Ascending aorta (tissue), 2 donors: ENCODE measurements around the gene SYPL1. TPM values are rescaled to one million over a fixed set of nuclear protein-coding genes. Genes with fewer than 3 reads are reported as not detected.
A peak's percentile ranks its signal among the peaks of the same experiment; 100 is the strongest.

Source experiments
- DNase-seq, 2 donors: peaks; one replicate each; pipeline ENCODE4 v3.0.0-alpha.2; 2019; ENCODE audit warnings: low spot score in 2 of 2
- H3K27ac ChIP-seq, 2 donors: fragments of 200-600 bp; sonication (generic); one replicate each; pipeline ENCODE4 v1.5.1; 2016 to 2017; ENCODE audit warnings: mild to moderate bottlenecking in 1 of 2
- H3K27me3 ChIP-seq: fragments of 200-600 bp; sonication (generic); one replicate; pipeline ENCODE4 v1.5.1; 2017
- H3K36me3 ChIP-seq, 2 donors: fragments of 200-600 bp; sonication (generic); one replicate each; pipeline ENCODE4 v1.5.1; 2016
- H3K4me1 ChIP-seq, 2 donors: fragments of 200-600 bp; sonication (generic); one replicate each; pipeline ENCODE4 v1.5.1; 2016 to 2017; ENCODE audit warnings: mild to moderate bottlenecking in 1 of 2
- H3K4me3 ChIP-seq, 2 donors: fragments of 200-600 bp; sonication (generic); one replicate each; pipeline ENCODE4 v1.5.1; 2016 to 2017; ENCODE audit warnings: mild to moderate bottlenecking in 1 of 2
- H3K9me3 ChIP-seq, 2 donors: fragments of 200-600 bp; sonication (generic); one replicate each; pipeline ENCODE4 v1.5.1; 2016
- intact Hi-C: fragments of 100-400 bp; cut with DNase I; formaldehyde crosslinking; loops from one replicate; pipeline ENCODE4 v1.15.1; 2023
- total RNA-seq: library from RNA; depleted of rRNA; stranded (reverse); fragments of >200 nt; gene quantifications from one replicate; pipeline ENCODE4 v1.1.0, GENCODE V29; 2016
- TF ChIP-seq, protein P1 (sequence below), 3 experiments: fragments of 200-600 bp in 2 of 3; fragments of 450-650 bp in 1 of 3; sonication (generic) in 2 of 3; IDR thresholded peaks; one replicate each; pipeline ENCODE4 v1.5.1; 2016 to 2019; ENCODE audit warnings: antibody characterized with exemption in 3 of 3, mild to moderate bottlenecking in 1 of 3, moderate library complexity in 1 of 3

Gene SYPL1
- total RNA-seq, 1 donor from 2014 or later = 17.5 TPM

DNA sequence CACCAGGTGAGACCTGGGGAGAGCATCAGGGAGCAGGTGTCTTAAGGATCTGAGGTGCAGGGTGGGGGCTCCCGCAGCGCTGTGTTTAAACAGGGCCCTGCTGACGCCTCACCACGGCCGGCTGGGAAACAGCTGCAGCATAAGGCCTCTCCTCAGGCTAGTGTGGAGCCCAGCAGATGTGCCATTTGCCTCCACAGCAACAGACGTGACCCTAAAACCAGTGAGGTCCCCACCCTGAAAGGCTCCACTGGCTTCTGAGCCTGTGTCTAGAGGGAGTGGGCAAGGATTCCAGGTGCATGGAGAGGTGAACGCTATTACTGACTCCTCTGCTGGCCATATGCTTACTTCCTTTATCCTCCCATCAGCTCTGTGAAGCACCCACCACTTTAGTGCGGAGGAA lies 47.8 kb downstream of the SYPL1 start:
- peak overlapping the region; percentile 68 to 75 for H3K27ac ChIP-seq
- H3K9me3 ChIP-seq = no peaks in the 10 kb centered on the region
- H3K4me3 ChIP-seq = peak overlapping the region in 1 of 2 donors; percentile 50
- H3K4me1 ChIP-seq = peaks cover 7 to 9% of the 10 kb centered on the region in 2 donors
- intact Hi-C loops = loop anchor here (1.0 to 10.0 kb wide), 2 partner anchors 188 to 220 kb away; partner anchors contain the start of genes ATXN7L1 and NAMPT
- peak in 1 of 2 donors; percentile 55 for DNase-seq
- TF ChIP-seq, protein P1, sequence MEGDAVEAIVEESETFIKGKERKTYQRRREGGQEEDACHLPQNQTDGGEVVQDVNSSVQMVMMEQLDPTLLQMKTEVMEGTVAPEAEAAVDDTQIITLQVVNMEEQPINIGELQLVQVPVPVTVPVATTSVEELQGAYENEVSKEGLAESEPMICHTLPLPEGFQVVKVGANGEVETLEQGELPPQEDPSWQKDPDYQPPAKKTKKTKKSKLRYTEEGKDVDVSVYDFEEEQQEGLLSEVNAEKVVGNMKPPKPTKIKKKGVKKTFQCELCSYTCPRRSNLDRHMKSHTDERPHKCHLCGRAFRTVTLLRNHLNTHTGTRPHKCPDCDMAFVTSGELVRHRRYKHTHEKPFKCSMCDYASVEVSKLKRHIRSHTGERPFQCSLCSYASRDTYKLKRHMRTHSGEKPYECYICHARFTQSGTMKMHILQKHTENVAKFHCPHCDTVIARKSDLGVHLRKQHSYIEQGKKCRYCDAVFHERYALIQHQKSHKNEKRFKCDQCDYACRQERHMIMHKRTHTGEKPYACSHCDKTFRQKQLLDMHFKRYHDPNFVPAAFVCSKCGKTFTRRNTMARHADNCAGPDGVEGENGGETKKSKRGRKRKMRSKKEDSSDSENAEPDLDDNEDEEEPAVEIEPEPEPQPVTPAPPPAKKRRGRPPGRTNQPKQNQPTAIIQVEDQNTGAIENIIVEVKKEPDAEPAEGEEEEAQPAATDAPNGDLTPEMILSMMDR (IDR thresholded peaks at IDR 0.05) = no peak
- H3K36me3 ChIP-seq = no peaks in the 10 kb centered on the region
- no peaks in the 10 kb centered on the region for H3K27me3 ChIP-seq

DNA sequence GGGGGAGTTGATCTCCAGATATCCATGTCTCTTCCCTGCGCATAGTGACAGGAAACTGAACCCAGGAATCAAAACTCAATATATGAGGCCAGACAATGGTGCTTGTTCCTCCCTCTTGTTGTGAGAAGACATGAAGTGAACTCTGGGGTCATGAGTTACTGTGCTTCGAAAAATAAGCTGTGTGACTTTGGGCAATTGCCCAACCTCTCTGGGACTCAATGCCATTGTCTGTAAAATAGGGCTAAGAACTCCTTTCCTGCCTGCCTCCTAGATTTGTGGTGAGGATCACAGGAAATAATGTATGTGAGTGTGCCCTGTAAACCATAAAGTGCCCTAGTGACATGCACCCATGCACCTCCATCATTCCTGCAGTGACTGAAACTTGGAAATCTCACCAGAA lies 48.4 kb downstream of the SYPL1 start:
- H3K36me3 ChIP-seq = no peaks in the 10 kb centered on the region
- DNase-seq = peak in 1 of 2 donors; percentile 16
- TF ChIP-seq, protein P1 (IDR thresholded peaks at IDR 0.05) = no peak
- H3K4me1 ChIP-seq = peaks cover 7 to 9% of the 10 kb centered on the region in 2 donors
- no peak overlapping the region for H3K4me3 ChIP-seq
- intact Hi-C loops = loop anchor here (1.0 to 10.0 kb wide), 2 partner anchors 187 to 221 kb away; partner anchors contain the start of genes ATXN7L1 and NAMPT
- no peaks in the 10 kb centered on the region for H3K27me3 ChIP-seq
- no peak overlapping the region for H3K27ac ChIP-seq
- H3K9me3 ChIP-seq = no peaks in the 10 kb centered on the region

DNA sequence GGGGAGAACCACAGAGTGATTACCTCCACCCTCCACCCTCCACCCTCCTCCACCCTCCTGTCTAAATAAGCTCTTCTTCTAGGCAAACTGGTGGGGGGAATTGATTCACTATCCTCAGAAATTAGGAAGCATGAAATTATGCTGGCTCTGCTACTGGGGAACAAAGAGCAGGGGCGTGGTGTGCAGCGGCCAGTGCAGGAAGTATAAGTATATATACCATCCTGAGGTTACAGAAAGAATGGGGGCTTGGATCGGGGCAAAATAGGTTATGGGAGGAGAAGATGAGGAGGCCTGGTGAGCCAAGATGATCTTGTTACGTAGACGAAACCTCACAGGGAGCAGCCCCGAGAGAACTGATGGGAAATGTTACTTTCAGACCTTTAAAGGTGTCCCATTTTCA lies 49.1 kb downstream of the SYPL1 start:
- Histone ChIP-seq H3K27ac (no peak overlapping the region), H3K4me1 (peaks cover 7 to 9% of the 10 kb centered on the region in 2 donors)
- peak in 1 of 2 donors; percentile 28 for DNase-seq

DNA sequence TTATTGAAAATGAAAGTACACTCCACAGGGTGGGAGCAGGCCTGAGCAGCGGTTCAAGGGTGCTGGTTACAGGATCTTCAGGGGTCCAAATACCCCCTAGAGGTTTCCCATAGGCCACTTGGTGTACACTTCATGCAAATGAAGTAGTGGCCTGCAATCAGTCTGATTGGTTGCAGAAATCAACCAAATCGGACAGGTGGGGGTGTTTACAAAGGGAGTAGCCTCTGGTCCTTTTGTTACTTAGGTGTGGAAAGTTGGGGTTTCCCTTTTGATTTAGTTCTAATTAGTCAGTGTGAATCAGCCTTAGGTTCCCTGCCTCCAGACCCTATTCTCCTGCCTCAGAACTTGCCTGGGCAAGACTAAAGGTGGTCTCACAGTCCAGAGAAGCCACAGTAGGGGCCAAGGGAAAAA lies 49.6 kb downstream of the SYPL1 start:
- no peak overlapping the region for H3K27ac ChIP-seq
- intact Hi-C loops = loop anchor here (10.0 kb wide), 1 partner anchor 222 kb away; the partner anchor contains the start of gene NAMPT
- no peaks in the 10 kb centered on the region for H3K9me3 ChIP-seq
- H3K36me3 ChIP-seq = no peaks in the 10 kb centered on the region
- TF ChIP-seq, protein P1 (IDR thresholded peaks at IDR 0.05) = no peak
- peak in 1 of 2 donors; percentile 54 for DNase-seq
- no peaks in the 10 kb centered on the region for H3K27me3 ChIP-seq
- H3K4me3 ChIP-seq = no peak overlapping the region
- H3K4me1 ChIP-seq = peaks cover 7 to 9% of the 10 kb centered on the region in 2 donors

More for the DNA sequence above, 49.1 kb downstream of the SYPL1 start:
- Histone ChIP-seq H3K36me3 (no peaks in the 10 kb centered on the region), H3K27me3 (no peaks in the 10 kb centered on the region), H3K4me3 (no peak overlapping the region), H3K9me3 (no peaks in the 10 kb centered on the region)
- intact Hi-C loops = loop anchor here (10.0 kb wide), 1 partner anchor 222 kb away; the partner anchor contains the start of gene NAMPT
- TF ChIP-seq, protein P1 (IDR thresholded peaks at IDR 0.05) = no peak

DNA sequence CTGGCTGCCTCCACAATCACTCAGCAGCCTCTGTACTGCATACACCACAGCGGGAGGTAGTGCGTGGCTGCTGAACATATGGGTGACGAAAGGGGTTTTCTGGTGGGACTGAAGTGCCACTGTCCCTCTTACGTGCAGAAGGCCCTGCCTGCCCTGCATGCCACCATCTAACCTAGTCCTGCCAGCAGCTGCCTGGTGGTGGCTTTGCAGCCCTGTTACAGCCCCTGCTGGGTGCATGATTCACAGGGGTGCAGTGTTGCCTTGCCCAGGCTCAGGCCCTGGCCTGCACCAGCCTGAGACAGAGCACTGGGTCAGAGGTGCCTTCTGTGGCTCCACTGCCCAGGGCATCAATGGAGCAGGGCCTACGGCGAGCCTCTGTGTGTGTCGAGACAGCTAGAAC lies 50.1 kb downstream of the SYPL1 start:
- intact Hi-C loops = loop anchor here (10.0 kb wide), 1 partner anchor 223 kb away; the partner anchor contains the start of gene NAMPT
- Histone ChIP-seq H3K4me1 (peaks cover 7 to 9% of the 10 kb centered on the region in 2 donors), H3K27ac (no peak overlapping the region), H3K4me3 (no peak overlapping the region), H3K27me3 (no peaks in the 10 kb centered on the region), H3K9me3 (no peaks in the 10 kb centered on the region), H3K36me3 (no peaks in the 10 kb centered on the region)
- peak in 1 of 2 donors; percentile 56 for DNase-seq
- TF ChIP-seq, protein P1 (IDR thresholded peaks at IDR 0.05) = no peak
